Astrocyte of the hippocampus (primary cell): ENCODE results near the gene PSTPIP2.

Experiments used
- DNase-seq: peaks from one replicate; pipeline ENCODE4 v3.0.0; 2011; ENCODE audit warnings: low read depth, low spot score

PSTPIP2 gene

DNA sequence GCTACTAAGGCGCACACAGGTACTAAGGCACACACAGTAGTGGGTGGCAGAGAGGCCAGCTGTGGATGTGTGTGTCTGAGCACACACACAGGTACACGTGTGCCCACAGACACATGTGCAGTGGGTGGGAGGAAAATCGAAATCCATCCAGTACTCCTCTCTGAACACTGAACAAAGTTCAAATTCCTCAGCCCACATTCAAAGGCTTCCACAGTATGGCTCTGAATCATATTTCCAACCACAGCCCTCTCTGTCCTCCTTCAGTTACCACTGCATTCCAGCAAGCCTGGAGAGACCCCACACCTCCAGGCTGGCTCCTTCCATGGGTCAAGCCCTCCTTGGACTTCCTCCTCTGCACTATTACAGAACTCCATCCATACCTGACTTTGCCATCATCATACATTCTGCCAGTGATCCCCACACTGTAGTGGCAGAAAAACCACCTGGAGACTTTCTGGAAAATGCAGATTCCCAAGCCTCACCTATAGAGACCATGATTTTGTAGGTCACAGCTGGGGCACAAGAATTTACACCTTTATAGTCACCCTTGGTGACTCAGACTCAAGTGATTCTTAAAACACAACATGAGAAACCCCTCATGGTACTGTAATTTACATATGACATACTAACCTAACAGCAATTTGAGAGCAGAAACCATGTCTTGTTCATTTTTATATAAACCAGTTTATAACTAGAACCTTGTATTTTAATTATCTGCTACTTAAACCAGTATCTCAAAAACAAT, 136.3 kb downstream of the PSTPIP2 start:
- peak; percentile 84 for DNase-seq
